Gastroesophageal sphincter (tissue), 4 donors: Measurements from ENCODE around the gene IL1RAP. TPM values are rescaled to one million over a fixed set of nuclear protein-coding genes. Genes with fewer than 3 reads are reported as not detected.

ENCODE experiments used
- ATAC-seq: fragments of 150-250 bp; one replicate; pipeline ENCODE4 v1.9.1; 2016; ENCODE audit warnings: mild to moderate bottlenecking, moderate library complexity
- H3K27ac ChIP-seq, 4 donors: fragments of 200-600 bp; sonication (generic) in 3 of 4; 1 replicate in 3 of 4; 2 replicates in 1 of 4; pipeline ENCODE4 v1.5.1; 2016 to 2019
- H3K27me3 ChIP-seq: fragments of 200-600 bp; sonication (generic); one replicate; pipeline ENCODE4 v1.5.1; 2019
- H3K36me3 ChIP-seq, 2 donors: fragments of 200-600 bp; sonication (generic); one replicate each; pipeline ENCODE4 v1.5.1; 2019; ENCODE audit warnings: control low read depth in 1 of 2
- H3K4me1 ChIP-seq, 3 donors: fragments of 200-600 bp; sonication (generic); 1 replicate in 2 of 3; 2 replicates in 1 of 3; pipeline ENCODE4 v1.5.1; 2016 to 2019; ENCODE audit warnings: control low read depth in 2 of 3
- H3K4me3 ChIP-seq, 2 donors: fragments of 200-600 bp; sonication (generic); one replicate each; pipeline ENCODE4 v1.5.1; 2019; ENCODE audit warnings: mild to moderate bottlenecking in 1 of 2, moderate library complexity in 1 of 2
- H3K9me3 ChIP-seq, 3 donors: fragments of 200-600 bp; sonication (generic); one replicate each; pipeline ENCODE4 v1.5.1; 2017 to 2019; ENCODE audit warnings: control low read depth in 2 of 3
- CTCF ChIP-seq, 4 experiments: fragments of 200-600 bp in 2 of 4; fragments of 450-650 bp in 2 of 4; sonication (generic) in 1 of 4; IDR thresholded peaks; one replicate each; pipeline ENCODE4 v1.5.1; 2017 to 2019; ENCODE audit warnings: antibody characterized with exemption in 4 of 4, mild to moderate bottlenecking in 2 of 4, moderate library complexity in 2 of 4
- EP300 ChIP-seq: sonication (generic); formaldehyde crosslinking; IDR thresholded peaks from one replicate; pipeline ENCODE4 v1.6.1; 2017; ENCODE audit warnings: antibody characterized with exemption, mild to moderate bottlenecking
- POLR2A ChIP-seq, 2 donors: fragments of 450-650 bp; IDR thresholded peaks; one replicate each; pipeline ENCODE4 v1.6.1; 2017; ENCODE audit warnings: antibody characterized with exemption in 2 of 2, mild to moderate bottlenecking in 2 of 2, moderate library complexity in 1 of 2
- POLR2AphosphoS5 ChIP-seq: sonication (generic); formaldehyde crosslinking; IDR thresholded peaks from one replicate; pipeline ENCODE4 v1.6.1; 2017; ENCODE audit warnings: antibody characterized with exemption
- WGBS, 2 donors: methylation state at CpG; one replicate each; pipeline ENCODE4 v1.1.5; 2018; ENCODE audit warnings: low coverage in 1 of 2; 5-methylcytosine and 5-hydroxymethylcytosine counted together
- total RNA-seq, 4 donors: library from RNA; depleted of rRNA; stranded (reverse); fragments of >200 nt; gene quantifications; one replicate each; pipeline ENCODE4 v1.1.0, GENCODE V29; 2016

Gene IL1RAP
- total RNA-seq, 4 donors from 2014 or later, result 3.2 to 11.0 (median 5.0) TPM

DNA sequence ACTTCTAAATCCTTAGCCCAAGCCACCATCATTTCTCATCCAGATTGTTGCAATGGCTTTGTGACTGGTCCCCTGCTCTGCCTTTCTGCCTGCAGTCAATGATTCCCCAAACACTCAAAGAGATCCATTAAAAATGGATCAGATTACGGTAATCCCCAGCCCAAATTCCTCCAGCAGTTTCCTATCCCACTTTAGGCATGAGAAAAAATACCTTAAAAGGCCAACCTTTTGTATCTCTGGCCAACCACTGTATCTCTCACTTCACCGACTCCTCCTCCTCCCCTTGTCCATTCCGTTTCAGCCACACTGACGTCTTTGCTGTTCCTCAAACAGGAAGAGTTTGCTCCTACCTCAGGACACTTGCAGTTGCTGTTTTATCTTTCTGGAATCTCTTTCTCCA is 20.9 kb upstream of the IL1RAP start:
- H3K4me1 ChIP-seq, result no peaks in the 10 kb centered on the region
- ATAC-seq, result no peak
- no peak overlapping the region for H3K4me3 ChIP-seq
- 71 to 87% methylated on average over 4 of the region's 4 CpGs for WGBS, 2 donors
- no peaks in the 10 kb centered on the region for H3K36me3 ChIP-seq
- no peak for TF ChIP-seq POLR2AphosphoS5
- TF ChIP-seq CTCF (IDR thresholded peaks at IDR 0.05), result no peak
- TF ChIP-seq EP300, result no peak
- no peak for TF ChIP-seq POLR2A (IDR thresholded peaks at IDR 0.05)
- H3K27me3 ChIP-seq, result peaks cover 4% of the 10 kb centered on the region
- no peak overlapping the region for H3K27ac ChIP-seq
- H3K9me3 ChIP-seq, result no peaks in the 10 kb centered on the region

- ATAC-seq, result no peak
- Histone ChIP-seq H3K9me3 (no peaks in the 10 kb centered on the region), H3K4me1 (no peaks in the 10 kb centered on the region), H3K27me3 (peaks cover 4% of the 10 kb centered on the region), H3K27ac (no peak overlapping the region), H3K36me3 (no peaks in the 10 kb centered on the region), H3K4me3 (no peak overlapping the region)
- TF ChIP-seq CTCF (IDR thresholded peaks at IDR 0.05), result no peak
- TF ChIP-seq POLR2A (IDR thresholded peaks at IDR 0.05), result no peak
- TF ChIP-seq POLR2AphosphoS5, result no peak
- no peak for TF ChIP-seq EP300
Observed at GRCh38 chr3:190494907-190495306, 19.0 kb upstream of the IL1RAP start.

DNA sequence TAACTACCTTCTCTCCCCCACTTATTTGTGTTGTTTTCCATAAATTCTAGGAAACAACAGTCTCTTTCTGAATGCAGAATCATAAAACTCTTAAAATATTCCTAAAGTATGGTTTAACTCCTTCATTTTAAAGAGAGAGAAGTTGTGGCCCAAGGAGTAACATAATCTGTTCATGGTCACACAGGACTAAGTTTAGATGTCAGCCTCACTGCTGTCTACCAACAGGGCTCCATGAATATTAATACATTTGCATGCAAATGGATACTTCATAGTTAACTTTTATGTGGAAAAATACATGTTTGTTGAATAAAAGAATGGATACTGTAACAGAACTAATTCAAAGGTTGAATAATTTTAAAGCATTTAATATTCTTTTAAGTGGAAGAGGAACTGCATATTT is 18.5 kb upstream of the IL1RAP start:
- ATAC-seq, result no peak
- TF ChIP-seq POLR2AphosphoS5 (no peak), CTCF (IDR thresholded peaks at IDR 0.05) (no peak), POLR2A (IDR thresholded peaks at IDR 0.05) (no peak), EP300 (no peak)
- Histone ChIP-seq H3K27ac (no peak overlapping the region), H3K4me3 (no peak overlapping the region), H3K27me3 (peaks cover 4% of the 10 kb centered on the region), H3K9me3 (no peaks in the 10 kb centered on the region), H3K4me1 (no peaks in the 10 kb centered on the region), H3K36me3 (no peaks in the 10 kb centered on the region)

GRCh38 chr3:190495796-190496195 is 18.1 kb upstream of the IL1RAP start:
- TF ChIP-seq EP300 (no peak), POLR2A (IDR thresholded peaks at IDR 0.05) (no peak), CTCF (IDR thresholded peaks at IDR 0.05) (no peak), POLR2AphosphoS5 (no peak)
- no peak overlapping the region for H3K4me3 ChIP-seq
- WGBS, 2 donors, result 52 to 67% methylated on average over 4 to 5 of the region's 5 CpGs
- no peaks in the 10 kb centered on the region for H3K36me3 ChIP-seq
- ATAC-seq, result no peak
- no peak overlapping the region for H3K27ac ChIP-seq
- no peaks in the 10 kb centered on the region for H3K9me3 ChIP-seq
- H3K4me1 ChIP-seq, result no peaks in the 10 kb centered on the region
- H3K27me3 ChIP-seq, result peaks cover 1% of the 10 kb centered on the region

- ATAC-seq, result no peak
- Histone ChIP-seq H3K9me3 (no peaks in the 10 kb centered on the region), H3K27me3 (no peaks in the 10 kb centered on the region), H3K27ac (no peak overlapping the region), H3K4me1 (no peaks in the 10 kb centered on the region), H3K4me3 (no peak overlapping the region), H3K36me3 (no peaks in the 10 kb centered on the region)
- WGBS, 2 donors, result 0 to 13% methylated on average over 1 of the region's 1 CpG
- TF ChIP-seq POLR2AphosphoS5 (no peak), EP300 (no peak), POLR2A (IDR thresholded peaks at IDR 0.05) (no peak), CTCF (IDR thresholded peaks at IDR 0.05) (no peak)
Observed at GRCh38 chr3:190496859-190497258, 17.0 kb upstream of the IL1RAP start.
